Activated naive CD8-positive, alpha-beta T cell treated with anti-CD3 and anti-CD28 coated beads, Interleukin-2, amount 50 U/mL, for 24 hours (primary cell): ENCODE data around the gene SEC63.

Experiments
- ATAC-seq: fragments of 150-1000 bp; cut with Tn5 transposase; one replicate; pipeline ENCODE4 v1.10.0; 2021
- DNase-seq: peaks from one replicate; pipeline ENCODE4 v3.0.0; 2021
- H3K27ac Mint-ChIP-seq: one replicate; pipeline ENCODE4 v1.8.0; 2021; ENCODE audit warnings: mild to moderate bottlenecking, mixed read lengths
- H3K27me3 Mint-ChIP-seq: one replicate; pipeline ENCODE4 v1.8.0; 2021; ENCODE audit warnings: mixed read lengths
- H3K36me3 Mint-ChIP-seq: one replicate; pipeline ENCODE4 v1.8.0; 2021; ENCODE audit warnings: low read depth, mixed read lengths
- H3K4me1 Mint-ChIP-seq: one replicate; pipeline ENCODE4 v1.8.0; 2021; ENCODE audit warnings: mixed read lengths
- H3K4me3 Mint-ChIP-seq: one replicate; pipeline ENCODE4 v1.8.0; 2021; ENCODE audit warnings: mild to moderate bottlenecking, moderate library complexity, mixed read lengths
- H3K9me3 Mint-ChIP-seq: one replicate; pipeline ENCODE4 v1.8.0; 2021; ENCODE audit warnings: mixed read lengths

SEC63 gene

GRCh38 chr6:107840636-107841274 is 117.3 kb downstream of the SEC63 start:
- no peaks in the 10 kb centered on the region for H3K36me3 Mint-ChIP-seq
- no peaks in the 10 kb centered on the region for H3K27me3 Mint-ChIP-seq
- no peak for ATAC-seq
- no peak overlapping the region for H3K27ac Mint-ChIP-seq
- peaks cover 14% of the 10 kb centered on the region for H3K4me1 Mint-ChIP-seq
- no peak for DNase-seq
- no peaks in the 10 kb centered on the region for H3K9me3 Mint-ChIP-seq
- H3K4me3 Mint-ChIP-seq, result no peak overlapping the region

DNA sequence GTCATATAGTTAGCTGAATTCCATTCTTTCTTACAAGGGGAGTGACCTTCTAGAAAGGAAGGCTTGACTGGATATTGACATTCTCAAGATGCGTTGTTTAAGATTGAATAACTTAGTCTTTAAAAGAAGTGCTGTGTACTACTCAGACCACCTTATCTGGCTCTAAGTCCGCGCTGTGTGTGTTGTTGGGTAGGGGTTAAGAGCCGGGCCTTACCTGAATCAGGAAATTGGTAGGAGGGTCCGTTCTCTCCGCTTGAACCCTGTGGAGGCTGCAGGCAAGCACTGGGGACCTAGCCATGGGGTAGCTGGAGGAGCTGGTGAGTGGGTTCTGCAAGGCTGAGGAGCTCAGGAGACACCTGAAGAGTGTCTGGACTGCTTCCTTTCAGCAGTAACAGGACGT is 124.9 kb downstream of the SEC63 start:
- DNase-seq (no peak), ATAC-seq (no peak)
- Mint-ChIP-seq H3K27me3 (no peaks in the 10 kb centered on the region), H3K9me3 (no peaks in the 10 kb centered on the region), H3K4me3 (no peak overlapping the region), H3K4me1 (peaks cover 22% of the 10 kb centered on the region), H3K27ac (no peak overlapping the region), H3K36me3 (no peaks in the 10 kb centered on the region)

DNA sequence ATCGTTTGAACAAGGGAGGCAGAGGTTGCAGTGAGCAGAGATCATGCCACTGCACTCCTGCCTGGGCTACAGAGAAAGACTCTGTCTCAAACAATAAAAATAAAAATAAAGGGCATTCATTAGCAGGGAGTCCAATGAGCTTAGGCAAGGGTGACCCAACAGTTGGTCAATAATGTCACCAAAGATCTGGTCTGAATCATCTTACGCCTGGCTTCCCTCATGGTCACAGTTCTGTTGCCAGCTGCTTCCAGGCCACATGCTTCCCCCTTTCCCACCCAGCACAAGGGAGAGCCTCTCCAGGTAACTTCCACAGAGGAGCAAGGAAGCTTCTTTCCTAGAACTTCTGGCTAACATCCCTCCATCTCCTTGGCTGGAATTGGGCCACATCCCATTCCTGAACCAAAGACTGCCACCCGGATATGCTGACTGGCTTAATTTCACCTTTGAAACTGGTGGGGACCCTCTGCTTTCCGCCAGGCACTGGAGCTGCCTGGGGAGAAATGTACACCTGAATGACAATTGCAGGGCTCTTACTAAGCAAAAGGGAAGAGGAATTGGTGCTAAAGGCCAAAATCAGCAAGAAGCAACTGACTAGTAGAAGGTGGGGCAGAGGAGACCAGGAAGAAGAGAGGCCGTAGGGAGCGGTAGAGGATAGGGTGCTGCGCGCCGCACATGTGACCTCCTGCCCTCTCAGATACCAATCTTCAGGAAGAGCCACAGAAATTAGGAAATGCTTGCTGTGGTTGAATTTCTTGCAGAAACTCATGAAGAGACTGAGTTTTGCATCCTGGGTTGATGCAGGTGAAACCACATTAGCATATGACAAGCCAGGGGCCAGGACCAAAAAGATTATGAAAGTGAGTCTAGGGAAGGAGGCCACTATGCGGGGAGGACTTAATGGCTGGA is 125.6 kb downstream of the SEC63 start:
- Mint-ChIP-seq H3K27ac (no peak overlapping the region), H3K36me3 (no peaks in the 10 kb centered on the region), H3K27me3 (no peaks in the 10 kb centered on the region), H3K9me3 (no peaks in the 10 kb centered on the region), H3K4me3 (no peak overlapping the region), H3K4me1 (peaks cover 29% of the 10 kb centered on the region)
- no peak for DNase-seq
- ATAC-seq, result no peak

GRCh38 chr6:107830060-107830459 is 127.9 kb downstream of the SEC63 start:
- H3K27ac Mint-ChIP-seq, result no peak overlapping the region
- no peak for ATAC-seq
- H3K4me1 Mint-ChIP-seq, result peaks cover 37% of the 10 kb centered on the region
- H3K36me3 Mint-ChIP-seq, result no peaks in the 10 kb centered on the region
- H3K9me3 Mint-ChIP-seq, result no peaks in the 10 kb centered on the region
- no peak for DNase-seq
- H3K4me3 Mint-ChIP-seq, result no peak overlapping the region
- no peaks in the 10 kb centered on the region for H3K27me3 Mint-ChIP-seq

GRCh38 chr6:107827541-107827940 is 130.5 kb downstream of the SEC63 start:
- Mint-ChIP-seq H3K4me1 (peaks cover 54% of the 10 kb centered on the region), H3K9me3 (no peaks in the 10 kb centered on the region), H3K27me3 (no peaks in the 10 kb centered on the region), H3K27ac (peak overlapping the region; percentile 86), H3K36me3 (no peaks in the 10 kb centered on the region), H3K4me3 (peak overlapping the region; percentile 42)
- ATAC-seq (peak; percentile 71), DNase-seq (peak; percentile 64)

- peak overlapping the region; percentile 99 for H3K27ac Mint-ChIP-seq
- H3K36me3 Mint-ChIP-seq, result no peaks in the 10 kb centered on the region
- peak; percentile 68 for ATAC-seq
- peak overlapping the region; percentile 89 for H3K4me3 Mint-ChIP-seq
- H3K4me1 Mint-ChIP-seq, result peaks cover 81% of the 10 kb centered on the region
- H3K27me3 Mint-ChIP-seq, result no peaks in the 10 kb centered on the region
- peak; percentile 61 for DNase-seq
- H3K9me3 Mint-ChIP-seq, result no peaks in the 10 kb centered on the region
Measured at GRCh38 chr6:107823047-107823557, 134.9 kb downstream of the SEC63 start.

GRCh38 chr6:107822176-107823046 is 135.6 kb downstream of the SEC63 start:
- Mint-ChIP-seq H3K9me3 (no peaks in the 10 kb centered on the region), H3K36me3 (peaks cover 1% of the 10 kb centered on the region), H3K4me3 (peak overlapping the region; percentile 89), H3K4me1 (peaks cover 81% of the 10 kb centered on the region), H3K27ac (peak overlapping the region; percentile 99), H3K27me3 (no peaks in the 10 kb centered on the region)
- ATAC-seq (no peak), DNase-seq (peak; percentile 43)

DNA sequence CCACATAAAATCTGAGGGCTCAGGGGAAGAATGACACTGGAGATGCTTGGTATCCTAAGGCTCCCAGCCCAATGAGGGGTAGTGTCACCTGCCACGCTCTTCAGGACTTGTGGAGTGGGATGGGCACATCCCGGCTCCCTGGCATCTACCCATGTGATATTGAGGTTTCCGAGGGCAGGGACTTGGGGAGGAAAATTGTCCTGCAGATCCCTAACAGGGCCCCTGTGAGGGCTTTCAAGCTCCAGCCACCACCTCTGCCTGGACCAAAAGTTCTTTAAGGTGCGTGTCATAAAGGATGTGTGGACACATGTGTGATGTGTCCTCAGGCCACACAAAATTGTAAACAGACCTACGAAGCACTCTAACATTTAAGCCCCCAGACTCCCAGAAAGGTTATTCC is 136.4 kb downstream of the SEC63 start:
- H3K9me3 Mint-ChIP-seq, result no peaks in the 10 kb centered on the region
- H3K27ac Mint-ChIP-seq, result peak overlapping the region; percentile 99
- no peaks in the 10 kb centered on the region for H3K27me3 Mint-ChIP-seq
- H3K4me1 Mint-ChIP-seq, result peaks cover 86% of the 10 kb centered on the region
- H3K4me3 Mint-ChIP-seq, result peak overlapping the region; percentile 89
- peaks cover 1% of the 10 kb centered on the region for H3K36me3 Mint-ChIP-seq
- ATAC-seq, result no peak
- no peak for DNase-seq

DNA sequence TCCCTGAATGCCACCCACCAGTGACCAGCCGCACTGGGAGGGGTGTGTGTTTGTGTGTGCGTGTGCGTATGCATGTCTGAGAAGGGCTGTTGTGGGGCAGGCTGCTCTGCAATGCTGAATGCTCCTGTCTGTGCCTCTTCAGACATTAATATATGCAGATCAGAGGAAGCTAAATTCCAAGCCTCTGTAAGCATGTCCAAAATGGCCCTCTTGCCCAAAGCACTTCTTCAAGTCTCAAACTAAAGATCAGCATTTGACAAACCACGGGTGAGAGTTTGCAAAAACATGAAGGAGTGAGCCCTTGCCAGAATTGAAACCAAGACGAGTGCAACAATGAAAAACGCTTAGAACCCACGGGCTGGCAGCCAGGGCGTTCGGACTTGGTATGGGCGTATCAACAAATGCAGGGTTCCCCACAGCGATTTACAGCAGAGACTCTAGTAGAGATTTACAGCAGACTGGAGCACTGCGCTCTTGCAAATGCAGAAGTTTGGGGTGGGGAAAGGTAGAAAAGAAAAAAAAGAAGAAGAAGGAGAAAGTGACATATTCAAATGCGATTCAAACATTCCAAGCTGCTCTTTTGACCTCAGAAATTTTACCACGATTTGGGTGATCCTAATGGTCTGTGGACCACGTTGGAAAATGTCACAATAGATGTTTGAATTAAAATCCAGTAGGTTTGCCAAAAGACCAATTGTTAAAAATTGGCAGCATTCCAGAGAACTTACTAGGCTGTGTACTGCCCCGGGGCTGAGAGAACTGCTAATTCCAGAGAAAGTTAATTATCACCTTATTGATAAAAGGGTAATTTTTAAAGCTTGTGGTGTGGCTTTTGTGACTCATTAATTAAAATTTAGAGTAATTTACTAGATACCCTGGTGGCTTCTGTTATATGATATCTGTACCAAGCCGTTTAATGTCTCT is 137.4 kb downstream of the SEC63 start:
- Mint-ChIP-seq H3K4me1 (peaks cover 90% of the 10 kb centered on the region), H3K27ac (peak overlapping the region; percentile 99), H3K36me3 (peaks cover 1% of the 10 kb centered on the region), H3K27me3 (no peaks in the 10 kb centered on the region), H3K9me3 (no peaks in the 10 kb centered on the region), H3K4me3 (peak overlapping the region; percentile 89)
- DNase-seq, result peak; percentile 41
- peak; percentile 2 for ATAC-seq

DNA sequence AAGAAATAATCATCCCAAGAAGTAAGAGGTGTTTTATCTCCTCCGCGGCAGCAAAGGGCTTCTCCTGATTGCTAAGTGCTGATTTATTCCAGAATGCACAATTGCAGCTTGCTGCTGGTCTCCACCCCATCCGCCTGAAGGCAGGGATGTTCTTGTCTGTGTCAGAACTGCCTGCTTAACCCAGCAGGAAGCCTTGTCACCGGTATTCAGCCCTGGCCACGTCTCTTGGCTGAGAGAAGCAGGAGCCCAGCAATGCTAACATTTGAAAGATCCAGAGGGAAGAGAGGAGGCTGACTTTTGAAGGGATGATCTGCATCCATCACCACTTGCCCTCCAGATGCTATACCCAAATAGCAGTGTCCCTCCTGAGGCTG is 138.1 kb downstream of the SEC63 start:
- peak; percentile 30 for DNase-seq
- Mint-ChIP-seq H3K4me1 (peaks cover 88% of the 10 kb centered on the region), H3K27ac (peak overlapping the region; percentile 99), H3K9me3 (no peaks in the 10 kb centered on the region), H3K27me3 (no peaks in the 10 kb centered on the region), H3K36me3 (peaks cover 1% of the 10 kb centered on the region), H3K4me3 (peak overlapping the region; percentile 89)
- ATAC-seq, result no peak

DNA sequence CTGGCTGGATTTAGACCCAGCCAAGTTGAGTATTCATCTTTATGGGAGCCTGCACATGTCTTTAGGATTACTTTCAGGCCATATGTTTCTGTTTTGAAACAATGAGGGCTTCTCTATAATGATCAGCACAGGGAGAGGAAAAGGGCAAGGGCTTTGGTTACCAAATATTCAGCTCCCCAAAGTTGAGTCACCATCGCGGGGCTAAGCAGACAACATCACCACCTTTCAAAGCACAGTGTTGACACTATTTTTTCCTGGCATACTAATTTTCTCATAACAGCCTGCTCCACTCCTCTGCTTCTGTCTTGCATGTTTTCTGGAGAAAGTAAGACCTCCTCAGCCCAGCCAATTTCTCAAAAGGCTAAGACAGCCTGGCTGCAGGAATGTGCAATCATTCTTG is 138.8 kb downstream of the SEC63 start:
- peaks cover 1% of the 10 kb centered on the region for H3K36me3 Mint-ChIP-seq
- ATAC-seq, result peak; percentile 42
- peak; percentile 36 for DNase-seq

GRCh38 chr6:107818272-107818671 is 139.7 kb downstream of the SEC63 start:
- Mint-ChIP-seq H3K4me1 (peaks cover 78% of the 10 kb centered on the region), H3K36me3 (peaks cover 1% of the 10 kb centered on the region), H3K9me3 (no peaks in the 10 kb centered on the region), H3K27me3 (no peaks in the 10 kb centered on the region), H3K27ac (peak overlapping the region; percentile 99), H3K4me3 (peak overlapping the region; percentile 69)
- DNase-seq, result no peak
- no peak for ATAC-seq

More for the DNA sequence above, 138.8 kb downstream of the SEC63 start:
- Mint-ChIP-seq H3K27ac (peak overlapping the region; percentile 99), H3K4me3 (peak overlapping the region; percentile 89), H3K4me1 (peaks cover 83% of the 10 kb centered on the region), H3K9me3 (no peaks in the 10 kb centered on the region), H3K27me3 (no peaks in the 10 kb centered on the region)

DNA sequence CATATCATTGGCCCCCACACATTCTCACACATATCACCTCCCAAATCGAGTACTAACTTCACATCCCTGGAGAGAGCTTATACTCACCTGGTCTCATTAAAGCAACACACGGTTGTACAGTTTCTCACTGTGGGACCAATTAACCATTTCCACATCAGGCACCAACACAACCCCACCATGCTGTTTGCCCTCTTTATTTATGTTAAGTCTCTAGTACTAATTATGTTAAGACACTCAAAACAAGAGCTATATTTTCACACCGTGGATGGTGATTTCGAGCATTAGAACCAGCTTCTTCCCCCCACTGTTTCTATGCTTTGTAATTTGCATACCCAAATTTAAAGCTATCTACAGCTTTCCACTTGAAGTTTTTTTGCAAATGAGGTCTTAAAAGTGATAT is 140.2 kb downstream of the SEC63 start:
- Mint-ChIP-seq H3K4me1 (peaks cover 73% of the 10 kb centered on the region), H3K36me3 (peaks cover 1% of the 10 kb centered on the region), H3K27me3 (no peaks in the 10 kb centered on the region), H3K9me3 (no peaks in the 10 kb centered on the region), H3K4me3 (peak overlapping the region; percentile 69), H3K27ac (peak overlapping the region; percentile 99)
- ATAC-seq, result no peak
- no peak for DNase-seq
